OCI-M2 (cell line): ENCODE data around the gene BRD3OS.

Experiments
- DNase-seq: peaks from one replicate; lab custom pipeline; 2025; ENCODE audit not compliant: unreplicated experiment; lab: John Stamatoyannopoulos, UW

BRD3OS gene

DNA sequence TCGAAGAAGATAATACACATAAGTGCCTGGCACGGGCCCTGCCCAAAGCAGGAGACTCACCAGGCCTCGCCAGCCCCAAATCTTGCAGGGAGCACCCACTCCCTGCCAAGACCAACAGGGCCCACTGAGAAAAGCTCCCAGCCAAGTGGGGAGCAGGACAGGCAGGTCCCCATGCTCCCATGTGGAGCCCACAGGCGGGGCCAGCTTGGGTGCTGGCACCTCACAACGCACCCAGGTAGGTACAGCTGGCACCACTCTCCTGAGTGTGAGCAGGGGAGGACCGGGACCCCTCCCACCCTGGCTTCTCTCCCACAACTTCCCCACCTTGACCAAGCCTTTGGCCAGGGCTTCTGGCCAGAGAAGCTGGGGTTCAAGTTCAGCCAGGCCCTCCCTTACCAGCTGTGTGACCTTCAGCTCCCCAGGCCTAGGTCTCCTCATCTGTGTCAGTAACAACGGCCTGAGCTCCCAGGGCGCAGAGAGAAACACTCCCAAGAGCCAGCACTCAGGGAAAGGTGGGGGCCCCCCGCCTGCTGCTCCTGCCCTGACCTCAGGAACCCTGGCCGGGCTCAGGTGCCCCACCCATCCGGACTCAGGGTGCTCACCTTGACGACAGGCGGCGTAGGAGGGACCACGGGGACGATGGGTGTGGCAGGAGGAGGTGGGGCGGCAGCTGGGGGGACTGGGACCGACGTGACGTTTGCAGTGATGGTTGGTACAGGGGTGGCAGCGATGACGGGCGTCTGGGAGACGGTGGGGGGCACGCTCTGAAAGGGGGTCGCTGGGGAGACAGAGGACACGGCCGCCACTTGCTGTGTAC, 24.7 kb downstream of the BRD3OS start:
- DNase-seq, result no peak

- no peak for DNase-seq
These were observed 25.4 kb downstream of the BRD3OS start for GRCh38 chr9:134050726-134051125.

DNA sequence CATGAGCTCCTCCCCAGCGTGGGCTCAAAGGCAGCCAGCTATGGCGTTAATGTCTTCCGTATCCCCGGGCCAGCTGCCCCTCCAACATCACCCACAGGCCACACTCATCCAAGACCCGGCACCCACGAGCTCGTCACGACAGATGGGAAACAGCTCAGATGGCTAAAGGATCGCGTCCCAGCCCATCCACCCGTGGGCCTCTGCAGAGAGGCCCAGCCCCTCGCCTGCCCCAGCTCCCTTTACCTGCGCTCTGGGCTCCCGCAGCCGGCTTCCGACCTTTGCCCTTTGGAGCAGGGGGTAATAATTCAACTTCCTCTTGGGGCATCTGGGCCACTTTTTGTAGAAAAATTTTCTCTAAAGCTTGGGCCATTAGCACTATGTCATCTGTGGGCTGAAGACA, 26.0 kb downstream of the BRD3OS start:
- no peak for DNase-seq

- no peak for DNase-seq
These were observed 27.2 kb downstream of the BRD3OS start for GRCh38 chr9:134052491-134052890.

DNA sequence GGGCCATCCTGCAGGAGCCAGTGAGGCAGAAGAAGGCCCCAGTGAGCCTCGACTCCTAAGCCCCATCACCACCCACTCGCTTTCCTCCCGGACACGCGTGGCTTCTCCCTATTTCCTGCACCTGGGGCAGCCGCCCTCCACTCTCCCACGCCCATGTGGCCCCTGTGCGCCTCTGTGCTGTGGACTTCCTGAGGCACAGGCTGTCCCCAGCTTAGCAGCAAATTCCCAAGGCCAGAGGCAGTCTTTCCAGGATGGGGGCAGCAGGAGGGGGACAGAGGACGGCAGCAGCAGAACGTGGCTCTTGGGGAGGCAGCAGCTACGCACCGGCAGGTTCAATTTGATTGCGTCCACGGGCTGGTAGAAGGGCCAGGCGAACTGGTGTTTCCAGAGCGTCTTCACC, 27.7 kb downstream of the BRD3OS start:
- DNase-seq, result no peak

DNA sequence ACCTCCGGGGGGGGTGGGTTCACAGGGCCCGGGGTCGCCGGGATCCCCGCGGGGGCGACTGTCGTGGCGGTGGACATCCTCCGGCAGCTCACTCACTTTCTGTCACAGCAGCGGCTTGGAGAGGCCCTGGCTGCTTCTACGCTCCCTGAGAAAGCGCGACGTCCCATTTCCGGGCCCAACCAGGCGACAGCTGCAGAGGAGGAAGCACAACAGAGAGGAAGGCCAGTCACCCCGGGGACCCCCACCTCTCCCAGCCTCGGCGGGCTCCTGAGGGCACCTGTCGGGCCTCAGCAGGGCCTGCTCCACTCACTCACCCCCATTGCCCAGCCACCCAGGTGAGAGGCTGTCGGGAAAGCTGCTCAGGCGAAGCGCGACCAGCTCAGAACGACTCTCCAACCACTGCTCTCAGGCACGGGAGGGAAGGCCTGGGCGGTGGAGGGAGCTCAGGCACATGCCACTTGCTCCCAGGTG, 28.2 kb downstream of the BRD3OS start:
- no peak for DNase-seq

DNA sequence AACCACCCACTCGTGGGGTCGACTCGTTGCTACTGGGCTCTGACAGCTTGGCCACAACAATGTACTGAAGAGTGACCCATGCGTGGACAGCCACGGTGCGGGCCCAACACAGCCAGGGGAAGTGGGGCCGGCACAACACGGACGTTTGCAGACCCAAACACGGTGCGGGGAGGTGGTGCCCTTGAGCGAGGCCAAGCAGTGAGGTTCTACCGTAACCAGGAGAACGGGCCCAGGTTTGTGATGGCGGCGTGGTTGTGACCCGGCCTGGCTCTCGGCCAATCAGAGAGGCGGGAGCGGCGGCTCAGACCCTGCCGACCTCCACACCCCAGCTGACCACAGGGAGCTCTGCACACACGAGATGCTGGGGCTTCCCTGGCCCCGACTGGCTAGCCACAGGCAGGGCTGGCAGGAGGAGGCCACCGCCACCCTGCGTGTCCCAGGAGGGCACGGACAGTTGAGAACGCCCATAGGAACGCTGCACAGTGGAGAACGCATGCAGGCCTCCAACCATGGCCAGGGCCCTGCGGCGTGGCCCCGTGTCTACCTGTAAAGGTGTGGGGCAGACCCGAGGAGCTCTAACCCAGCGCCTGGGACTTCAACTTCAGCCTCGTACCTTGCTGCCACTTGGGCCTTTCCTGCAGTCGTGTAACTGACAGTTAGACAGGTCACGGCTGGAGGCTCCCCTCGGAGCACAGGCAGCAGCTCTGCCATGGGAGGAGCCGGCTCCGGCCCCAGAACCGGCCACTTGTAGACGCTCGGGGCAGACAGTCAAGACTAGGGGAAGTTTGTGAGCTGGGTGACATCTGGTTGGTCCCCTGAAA, 28.9 kb downstream of the BRD3OS start:
- DNase-seq, result no peak

- DNase-seq, result no peak
These were observed 29.9 kb downstream of the BRD3OS start for GRCh38 chr9:134054891-134055811.

- DNase-seq, result no peak
These were observed 30.7 kb downstream of the BRD3OS start for GRCh38 chr9:134055981-134056461.

- no peak for DNase-seq
These were observed 31.4 kb downstream of the BRD3OS start for GRCh38 chr9:134056483-134057306.

GRCh38 chr9:134057307-134057657, 32.0 kb downstream of the BRD3OS start:
- DNase-seq, result no peak

- DNase-seq, result no peak
These were observed 32.7 kb downstream of the BRD3OS start for GRCh38 chr9:134057751-134058701.

DNA sequence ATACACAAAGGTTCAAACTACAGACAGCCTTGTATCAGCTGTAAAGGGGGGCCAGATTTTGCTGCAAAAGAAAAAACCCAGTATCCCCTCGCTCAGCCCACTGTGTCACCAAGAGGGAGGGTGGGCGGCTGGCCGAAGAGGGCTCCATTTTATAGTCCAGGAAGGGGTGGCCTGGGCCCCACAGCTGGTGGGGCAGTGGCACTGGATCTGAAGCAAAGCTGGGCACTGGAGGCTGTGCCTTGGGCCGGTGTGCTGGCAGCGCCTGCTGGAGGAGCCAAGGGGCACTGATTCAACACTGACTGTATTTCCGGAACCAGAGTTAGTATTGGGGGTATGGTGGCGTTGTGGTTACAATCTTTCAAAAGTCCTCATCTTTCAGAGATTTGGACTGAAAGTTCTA, 33.4 kb downstream of the BRD3OS start:
- no peak for DNase-seq

GRCh38 chr9:134059188-134059641, 33.9 kb downstream of the BRD3OS start:
- no peak for DNase-seq

GRCh38 chr9:134059661-134060395, 34.5 kb downstream of the BRD3OS start:
- DNase-seq, result no peak

GRCh38 chr9:134060546-134060945, 35.3 kb downstream of the BRD3OS start:
- no peak for DNase-seq

DNA sequence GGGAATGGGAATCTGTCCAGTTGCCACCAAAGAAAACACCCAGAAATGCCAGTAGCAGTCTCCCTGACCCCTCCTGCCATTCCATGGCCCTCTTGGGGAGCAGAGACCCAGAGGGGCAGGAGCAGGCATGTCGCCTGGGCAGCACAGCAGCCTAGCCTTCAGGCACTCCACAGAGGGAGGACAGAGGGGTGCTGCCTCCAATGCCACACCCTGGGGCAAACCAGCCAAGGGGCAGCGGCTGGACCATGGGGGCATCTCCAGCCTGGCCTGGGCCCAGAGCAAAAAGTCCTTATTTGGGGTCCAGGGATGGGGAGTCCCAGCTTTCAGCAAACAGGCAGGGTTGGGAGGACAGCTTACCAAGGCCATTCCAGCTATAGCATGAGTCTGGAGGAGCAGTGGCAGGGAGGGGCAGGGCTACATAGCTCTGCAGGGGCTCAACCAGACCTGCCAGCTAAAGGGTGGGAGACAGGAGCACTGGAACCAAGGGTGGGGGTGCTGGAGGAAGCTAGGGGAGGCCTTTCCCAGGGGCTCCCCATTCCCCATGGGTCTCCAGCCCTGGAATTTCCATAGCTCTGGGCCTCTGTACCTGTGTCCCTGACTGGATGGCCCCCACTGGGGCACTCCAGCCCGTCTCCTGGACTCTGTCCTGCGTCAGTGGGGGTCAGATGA, 35.9 kb downstream of the BRD3OS start:
- no peak for DNase-seq
